Sigmoid colon (tissue), 4 donors: ENCODE measurements around the gene PRR3.

Experiments
- CTCF ChIP-seq, 4 experiments: fragments of 450-650 bp in 3 of 4; fragments of 200-600 bp in 1 of 4; IDR thresholded peaks; one replicate each; pipeline ENCODE4 v1.5.1; 2016 to 2019; ENCODE audit warnings: antibody characterized with exemption in 4 of 4, mild to moderate bottlenecking in 3 of 4, moderate library complexity in 2 of 4
- EP300 ChIP-seq, 4 donors: sonication (generic); formaldehyde crosslinking; IDR thresholded peaks; one replicate each; pipeline ENCODE4 v1.6.1; 2017; ENCODE audit warnings: antibody characterized with exemption in 4 of 4

GRCh38 chr6:30556906-30557682, at the start of gene PRR3:
- TF ChIP-seq EP300 (IDR thresholded peaks at IDR 0.05) (no peak), CTCF (IDR thresholded peaks at IDR 0.05) (no peak)
